SU-DHL-6 (cell line): ENCODE measurements around the gene GABRR1.

Experiments used
- H2AFZ ChIP-seq: fragments of 200-600 bp; sonication (generic); 2 replicates; pipeline ENCODE4 v1.6.1; 2014; ENCODE audit warnings: low read depth, mild to moderate bottlenecking, moderate library complexity, mixed read lengths, antibody characterized with exemption, low read length; ENCODE audit not compliant: severe bottlenecking
- H3F3A ChIP-seq: fragments of 200-600 bp; shearing (Covaris generic); 2 replicates; pipeline ENCODE4 v1.6.0; 2016; ENCODE audit warnings: antibody characterized with exemption, mild to moderate bottlenecking; ENCODE audit not compliant: insufficient read depth
- H3K27ac ChIP-seq: fragments of 200-600 bp; sonication (generic); 2 replicates; pipeline ENCODE4 v1.5.1; 2016; ENCODE audit warnings: low read depth, mild to moderate bottlenecking, low read length, moderate library complexity, mixed read lengths
- H3K27me3 ChIP-seq: fragments of 200-600 bp; sonication (generic), shearing (Covaris generic); 2 replicates; pipeline ENCODE4 v1.6.0; 2014; ENCODE audit warnings: mild to moderate bottlenecking, low read length
- H3K36me3 ChIP-seq: fragments of 200-600 bp; sonication (generic); 2 replicates; pipeline ENCODE4 v1.6.1; 2014; ENCODE audit warnings: mild to moderate bottlenecking, low read length, mixed read lengths
- H3K4me2 ChIP-seq: fragments of 300-600, 200-600 bp; shearing (Covaris generic), sonication (generic); 2 replicates; pipeline ENCODE4 v1.6.0; 2014; ENCODE audit warnings: low read length, low read depth, mild to moderate bottlenecking; ENCODE audit not compliant: poor library complexity, severe bottlenecking
- H3K4me3 ChIP-seq: fragments of 200-600 bp; sonication (generic); 2 replicates; pipeline ENCODE4 v1.5.1; 2014; ENCODE audit warnings: antibody characterized with exemption, low read length, mild to moderate bottlenecking, mixed read lengths; ENCODE audit not compliant: insufficient read depth, poor library complexity, severe bottlenecking
- H3K79me2 ChIP-seq: fragments of 200-600 bp; sonication (generic); 2 replicates; pipeline ENCODE4 v1.6.1; 2014; ENCODE audit warnings: mild to moderate bottlenecking, low read length, moderate library complexity; ENCODE audit not compliant: insufficient read depth
- H3K9ac ChIP-seq: fragments of 200-600 bp; sonication (generic); 2 replicates; pipeline ENCODE4 v1.7.0; 2014; ENCODE audit warnings: mild to moderate bottlenecking, low read length
- H3K9me2 ChIP-seq: fragments of 200-600 bp; sonication (generic); replicated peaks from 2 replicates; pipeline ENCODE4 v1.6.1; 2014; ENCODE audit warnings: low read length; ENCODE audit not compliant: insufficient read depth
- H3K9me3 ChIP-seq: fragments of 200-600 bp; sonication (generic); 2 replicates; pipeline ENCODE4 v1.6.1; 2014; ENCODE audit warnings: low read length, mixed read lengths; ENCODE audit not compliant: insufficient read depth
- H4K20me1 ChIP-seq: fragments of 200-600 bp; sonication (generic); 2 replicates; pipeline ENCODE4 v1.6.1; 2014; ENCODE audit warnings: low read depth, mild to moderate bottlenecking, antibody characterized with exemption, low read length, moderate library complexity, mixed read lengths
- EZH2phosphoT487 ChIP-seq: fragments of 200-600 bp; sonication (generic), shearing (Covaris generic); conservative IDR thresholded peaks from 2 replicates; pipeline ENCODE4 v1.6.1; 2018; ENCODE audit warnings: mild to moderate bottlenecking, antibody characterized with exemption, low read length, moderate library complexity, mixed read lengths
- TF ChIP-seq, protein P1 (sequence below): fragments of 200-600 bp; sonication (generic); IDR thresholded peaks from one replicate; pipeline ENCODE4 v1.5.1; 2017; ENCODE audit warnings: antibody characterized with exemption, mild to moderate bottlenecking, low read length, moderate library complexity; ENCODE audit not compliant: insufficient read depth, poor library complexity, severe bottlenecking

The GABRR1 gene

DNA sequence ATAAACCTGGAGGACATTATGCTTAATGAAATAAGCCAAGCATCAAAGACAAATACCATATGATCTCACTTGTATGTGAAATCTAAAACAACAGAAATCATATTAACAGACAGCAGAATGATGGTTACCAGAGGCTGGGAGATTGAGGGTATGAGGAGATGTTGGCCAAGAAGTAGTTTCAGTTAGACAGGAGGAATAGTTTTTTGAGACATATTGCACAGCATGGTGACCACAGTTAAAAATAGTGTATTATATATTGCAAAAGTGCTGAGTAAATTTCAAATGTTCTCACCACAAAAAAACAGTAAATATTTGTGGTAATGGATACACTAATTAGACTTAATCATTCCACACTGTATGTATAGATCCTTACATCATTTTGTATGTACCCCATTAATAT, 1.8 kb downstream of the GABRR1 start:
- Histone ChIP-seq H3F3A (no peaks in the 10 kb centered on the region), H3K4me2 (no peak overlapping the region), H3K27me3 (no peaks in the 10 kb centered on the region), H3K36me3 (no peaks in the 10 kb centered on the region), H3K9me2 (no peaks in the 10 kb centered on the region), H3K9me3 (no peaks in the 10 kb centered on the region), H2AFZ (no peak overlapping the region), H3K4me3 (no peak overlapping the region), H3K27ac (no peak overlapping the region), H3K79me2 (no peaks in the 10 kb centered on the region), H3K9ac (no peak overlapping the region), H4K20me1 (no peaks in the 10 kb centered on the region)
- TF ChIP-seq, protein P1, sequence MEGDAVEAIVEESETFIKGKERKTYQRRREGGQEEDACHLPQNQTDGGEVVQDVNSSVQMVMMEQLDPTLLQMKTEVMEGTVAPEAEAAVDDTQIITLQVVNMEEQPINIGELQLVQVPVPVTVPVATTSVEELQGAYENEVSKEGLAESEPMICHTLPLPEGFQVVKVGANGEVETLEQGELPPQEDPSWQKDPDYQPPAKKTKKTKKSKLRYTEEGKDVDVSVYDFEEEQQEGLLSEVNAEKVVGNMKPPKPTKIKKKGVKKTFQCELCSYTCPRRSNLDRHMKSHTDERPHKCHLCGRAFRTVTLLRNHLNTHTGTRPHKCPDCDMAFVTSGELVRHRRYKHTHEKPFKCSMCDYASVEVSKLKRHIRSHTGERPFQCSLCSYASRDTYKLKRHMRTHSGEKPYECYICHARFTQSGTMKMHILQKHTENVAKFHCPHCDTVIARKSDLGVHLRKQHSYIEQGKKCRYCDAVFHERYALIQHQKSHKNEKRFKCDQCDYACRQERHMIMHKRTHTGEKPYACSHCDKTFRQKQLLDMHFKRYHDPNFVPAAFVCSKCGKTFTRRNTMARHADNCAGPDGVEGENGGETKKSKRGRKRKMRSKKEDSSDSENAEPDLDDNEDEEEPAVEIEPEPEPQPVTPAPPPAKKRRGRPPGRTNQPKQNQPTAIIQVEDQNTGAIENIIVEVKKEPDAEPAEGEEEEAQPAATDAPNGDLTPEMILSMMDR: no peak
- TF ChIP-seq EZH2phosphoT487: no peak

DNA sequence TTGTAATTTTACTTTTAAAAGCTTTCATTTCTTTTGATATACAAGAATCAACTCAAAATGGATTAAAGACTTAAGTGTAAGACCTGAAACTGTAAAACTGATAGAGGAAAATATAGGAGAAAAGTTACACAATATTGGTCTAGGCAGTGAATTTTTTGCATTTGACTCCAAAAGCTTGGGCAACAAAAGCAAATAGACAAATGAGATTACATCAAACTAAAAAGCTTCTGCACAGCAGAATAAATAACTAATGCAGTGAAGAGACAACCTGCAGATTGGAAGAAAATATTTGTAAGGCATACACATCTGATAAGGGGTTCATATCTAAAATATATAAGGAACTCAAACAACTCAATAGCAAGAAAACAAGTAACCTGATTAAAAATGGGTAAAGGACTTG, 3.0 kb downstream of the GABRR1 start:
- Histone ChIP-seq H3K27ac (no peak overlapping the region), H3K79me2 (no peaks in the 10 kb centered on the region), H3K9me2 (no peaks in the 10 kb centered on the region), H3F3A (no peaks in the 10 kb centered on the region), H3K4me2 (no peak overlapping the region), H3K36me3 (no peaks in the 10 kb centered on the region), H3K4me3 (no peak overlapping the region), H2AFZ (no peak overlapping the region), H3K9ac (no peak overlapping the region), H3K27me3 (no peaks in the 10 kb centered on the region), H4K20me1 (no peaks in the 10 kb centered on the region), H3K9me3 (no peaks in the 10 kb centered on the region)
- no peak for TF ChIP-seq EZH2phosphoT487
- TF ChIP-seq, protein P1: no peak

DNA sequence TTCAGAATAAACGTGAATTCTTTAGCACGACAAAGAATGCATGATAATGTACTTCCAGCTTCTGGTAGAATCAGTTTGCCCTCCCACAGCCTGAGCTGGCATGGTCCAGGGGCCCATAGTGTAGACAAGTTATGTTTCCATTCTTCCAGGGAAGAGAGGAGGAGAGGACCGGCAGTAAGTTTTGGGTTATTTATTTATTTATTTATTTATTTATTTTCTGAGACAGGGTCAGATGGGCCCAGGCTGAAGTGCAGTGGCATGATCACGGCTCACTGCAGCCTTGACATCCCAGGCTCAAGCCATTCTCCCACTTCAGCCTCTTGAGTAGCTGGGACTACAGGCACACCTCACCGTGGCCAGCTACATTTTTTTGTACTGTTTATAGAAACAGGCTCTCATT, 4.7 kb downstream of the GABRR1 start:
- H3K9ac ChIP-seq: no peak overlapping the region
- H3K79me2 ChIP-seq: no peaks in the 10 kb centered on the region
- H3K4me2 ChIP-seq: no peak overlapping the region
- no peaks in the 10 kb centered on the region for H3K27me3 ChIP-seq
- H4K20me1 ChIP-seq: no peaks in the 10 kb centered on the region
- H2AFZ ChIP-seq: no peak overlapping the region
- H3K36me3 ChIP-seq: no peaks in the 10 kb centered on the region
- no peak overlapping the region for H3K27ac ChIP-seq
- H3K9me3 ChIP-seq: no peaks in the 10 kb centered on the region
- H3K4me3 ChIP-seq: no peak overlapping the region
- no peaks in the 10 kb centered on the region for H3F3A ChIP-seq
- no peak for TF ChIP-seq EZH2phosphoT487
- TF ChIP-seq, protein P1: no peak
- H3K9me2 ChIP-seq: no peaks in the 10 kb centered on the region
